ENCODE data around the gene GIGYF1. TPM values are rescaled to one million over a fixed set of nuclear protein-coding genes. Genes with fewer than 3 reads are reported as not detected.
A peak's percentile ranks its signal among the peaks of the same experiment; 100 is the strongest.

The GIGYF1 gene
- total and polyA plus RNA-seq, 2 of the 13 experiments (the other 11 are each of a cell fraction or from before 2014, with no cell fraction given) = 7.6 to 16.1 TPM

DNA sequence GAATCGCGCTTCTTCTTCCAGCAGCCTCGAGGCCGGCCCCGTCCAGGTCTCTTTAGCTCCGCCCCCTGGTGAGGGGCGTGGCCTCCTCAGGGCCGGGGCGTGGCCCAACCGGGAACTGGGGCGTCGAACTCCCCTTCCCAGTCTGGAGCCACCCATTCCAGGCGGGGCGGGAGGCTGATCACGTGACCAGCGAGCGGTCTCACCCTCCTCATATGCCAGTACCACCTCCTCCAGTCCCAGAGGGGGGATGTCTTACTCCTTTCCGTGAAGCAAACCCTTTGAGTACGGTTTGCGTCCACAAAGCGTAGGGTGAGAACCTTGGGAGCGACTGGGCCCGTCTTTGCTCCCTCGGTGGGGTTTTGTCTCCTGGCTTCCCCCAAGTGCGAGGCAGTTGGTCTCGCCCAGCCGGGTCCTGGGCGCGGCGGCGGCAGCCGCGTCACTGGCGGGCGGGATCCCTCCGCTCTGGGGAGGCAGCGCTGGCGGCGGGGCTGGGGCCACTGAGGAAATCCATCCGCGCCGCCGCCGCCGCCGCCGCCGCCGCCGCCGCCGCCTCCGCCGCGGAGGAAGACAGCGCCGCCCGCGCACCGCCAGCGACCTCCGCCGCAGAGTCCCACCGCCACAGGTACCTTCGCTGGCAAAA lies 20.6 kb downstream of the GIGYF1 start, which contains the start of gene GNB2 (continued):
- TF ChIP-seq, protein P1, sequence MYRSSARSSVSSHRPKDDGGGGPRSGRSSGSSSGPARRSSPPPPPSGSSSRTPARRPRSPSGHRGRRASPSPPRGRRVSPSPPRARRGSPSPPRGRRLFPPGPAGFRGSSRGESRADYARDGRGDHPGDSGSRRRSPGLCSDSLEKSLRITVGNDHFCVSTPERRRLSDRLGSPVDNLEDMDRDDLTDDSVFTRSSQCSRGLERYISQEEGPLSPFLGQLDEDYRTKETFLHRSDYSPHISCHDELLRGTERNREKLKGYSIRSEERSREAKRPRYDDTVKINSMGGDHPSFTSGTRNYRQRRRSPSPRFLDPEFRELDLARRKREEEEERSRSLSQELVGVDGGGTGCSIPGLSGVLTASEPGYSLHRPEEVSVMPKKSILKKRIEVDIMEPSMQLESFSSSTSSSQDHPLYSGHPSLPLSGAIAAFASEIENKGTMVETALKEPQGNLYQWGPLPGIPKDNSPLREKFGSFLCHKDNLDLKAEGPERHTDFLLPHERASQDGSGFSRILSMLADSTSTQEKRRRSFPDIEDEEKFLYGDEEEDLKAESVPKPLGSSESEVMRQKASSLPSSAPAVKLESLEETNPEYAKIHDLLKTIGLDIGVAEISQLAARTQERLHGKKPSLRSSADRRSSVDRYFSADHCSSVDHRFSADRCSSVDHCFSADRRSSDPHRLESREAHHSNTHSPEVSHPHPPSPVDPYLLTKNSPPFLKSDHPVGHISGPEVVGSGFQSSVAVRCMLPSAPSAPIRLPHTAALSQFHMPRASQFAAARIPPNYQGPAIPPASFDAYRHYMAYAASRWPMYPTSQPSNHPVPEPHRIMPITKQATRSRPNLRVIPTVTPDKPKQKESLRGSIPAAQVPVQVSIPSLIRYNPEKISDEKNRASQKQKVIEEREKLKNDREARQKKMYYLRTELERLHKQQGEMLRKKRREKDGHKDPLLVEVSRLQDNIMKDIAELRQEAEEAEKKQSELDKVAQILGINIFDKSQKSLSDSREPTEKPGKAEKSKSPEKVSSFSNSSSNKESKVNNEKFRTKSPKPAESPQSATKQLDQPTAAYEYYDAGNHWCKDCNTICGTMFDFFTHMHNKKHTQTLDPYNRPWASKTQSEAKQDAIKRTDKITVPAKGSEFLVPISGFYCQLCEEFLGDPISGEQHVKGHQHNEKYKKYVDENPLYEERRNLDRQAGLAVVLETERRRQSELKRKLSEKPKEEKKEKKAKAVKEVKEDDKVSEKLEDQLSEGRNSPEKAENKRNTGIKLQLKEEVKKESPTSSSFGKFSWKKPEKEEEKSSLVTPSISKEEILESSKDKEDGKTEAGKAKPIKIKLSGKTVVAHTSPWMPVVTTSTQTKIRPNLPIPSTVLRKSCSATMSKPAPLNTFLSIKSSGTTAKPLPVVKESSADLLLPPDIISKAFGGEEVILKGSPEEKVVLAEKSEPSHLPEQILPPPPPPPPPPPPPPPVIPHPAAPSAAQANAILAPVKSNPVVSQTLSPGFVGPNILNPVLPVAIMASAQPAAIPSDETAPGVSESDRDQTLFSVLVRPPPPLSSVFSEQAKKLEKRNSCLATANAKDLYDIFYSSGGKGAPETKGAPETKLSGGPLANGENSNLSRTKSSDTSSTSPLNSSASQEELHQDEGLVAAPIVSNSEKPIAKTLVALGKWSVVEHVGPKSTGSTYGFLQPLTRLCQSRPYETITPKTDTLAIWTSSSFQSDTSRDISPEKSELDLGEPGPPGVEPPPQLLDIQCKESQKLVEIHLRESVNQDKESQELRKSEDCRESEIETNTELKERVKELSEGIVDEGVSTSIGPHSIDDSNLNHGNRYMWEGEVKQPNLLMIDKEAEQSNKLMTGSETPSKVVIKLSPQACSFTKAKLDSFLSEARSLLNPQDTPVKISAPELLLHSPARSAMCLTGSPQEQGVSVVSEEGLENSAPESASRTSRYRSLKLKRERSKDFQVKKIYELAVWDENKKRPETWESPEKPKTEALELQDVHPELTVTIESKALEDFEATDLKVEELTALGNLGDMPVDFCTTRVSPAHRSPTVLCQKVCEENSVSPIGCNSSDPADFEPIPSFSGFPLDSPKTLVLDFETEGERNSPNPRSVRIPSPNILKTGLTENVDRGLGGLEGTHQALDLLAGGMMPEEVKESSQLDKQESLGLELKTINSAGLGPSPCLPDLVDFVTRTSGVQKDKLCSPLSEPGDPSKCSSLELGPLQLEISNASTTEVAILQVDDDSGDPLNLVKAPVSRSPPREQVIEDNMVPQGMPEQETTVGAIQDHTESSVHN (CRISPR knock-in tag; IDR thresholded peaks at IDR 0.05) = no peak
- TF ChIP-seq, protein P2, sequence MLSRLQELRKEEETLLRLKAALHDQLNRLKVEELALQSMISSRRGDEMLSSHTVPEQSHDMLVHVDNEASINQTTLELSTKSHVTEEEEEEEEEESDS (CRISPR knock-in tag; IDR thresholded peaks at IDR 0.05; ENCODE audit: borderline replicate concordance) = no peak
- TF ChIP-seq DNMT1 (CRISPR knock-in tag; IDR thresholded peaks at IDR 0.05) (peak; percentile 75; the same call in 1 of the 2 replicates), BRCA1 (CRISPR knock-in tag; IDR thresholded peaks at IDR 0.05) (no peak), ZNF746 (CRISPR knock-in tag; IDR thresholded peaks at IDR 0.05) (peak; percentile 44; the same call in 1 of the 2 replicates), POLR2AphosphoS2 (IDR thresholded peaks at IDR 0.05; ENCODE audit: low read depth, low read length) (no peak), KDM2A (CRISPR knock-in tag; IDR thresholded peaks at IDR 0.05; ENCODE audit: borderline replicate concordance, low read depth) (peak; percentile 94), HCFC1 (IDR thresholded peaks at IDR 0.05; ENCODE audit: low read depth, low read length) (no peak), ZNF547 (CRISPR knock-in tag; IDR thresholded peaks at IDR 0.05) (no peak), RBM39 (IDR thresholded peaks at IDR 0.05; ENCODE audit: low read depth, low read length, poor library complexity, severe bottlenecking) (no peak), SIX1 (CRISPR knock-in tag; IDR thresholded peaks at IDR 0.05; ENCODE audit: borderline replicate concordance) (0 out of 2 replicates have a peak, but pooled peaks have one; percentile 24), ZKSCAN1 (IDR thresholded peaks at IDR 0.05; ENCODE audit: low read length) (0 out of 2 replicates have a peak, but pooled peaks have one; percentile 30), HDAC1 (CRISPR knock-in tag; IDR thresholded peaks at IDR 0.05) (peak; percentile 58), CHD4 (IDR thresholded peaks at IDR 0.05; ENCODE audit: borderline replicate concordance, low read length) (no peak)
- TF ChIP-seq, protein P3, sequence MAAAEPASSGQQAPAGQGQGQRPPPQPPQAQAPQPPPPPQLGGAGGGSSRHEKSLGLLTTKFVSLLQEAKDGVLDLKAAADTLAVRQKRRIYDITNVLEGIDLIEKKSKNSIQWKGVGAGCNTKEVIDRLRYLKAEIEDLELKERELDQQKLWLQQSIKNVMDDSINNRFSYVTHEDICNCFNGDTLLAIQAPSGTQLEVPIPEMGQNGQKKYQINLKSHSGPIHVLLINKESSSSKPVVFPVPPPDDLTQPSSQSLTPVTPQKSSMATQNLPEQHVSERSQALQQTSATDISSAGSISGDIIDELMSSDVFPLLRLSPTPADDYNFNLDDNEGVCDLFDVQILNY (CRISPR knock-in tag; conservative IDR thresholded peaks at IDR 0.05) = no peak; the same call in 1 of the 2 replicates
- TF ChIP-seq, protein P4, sequence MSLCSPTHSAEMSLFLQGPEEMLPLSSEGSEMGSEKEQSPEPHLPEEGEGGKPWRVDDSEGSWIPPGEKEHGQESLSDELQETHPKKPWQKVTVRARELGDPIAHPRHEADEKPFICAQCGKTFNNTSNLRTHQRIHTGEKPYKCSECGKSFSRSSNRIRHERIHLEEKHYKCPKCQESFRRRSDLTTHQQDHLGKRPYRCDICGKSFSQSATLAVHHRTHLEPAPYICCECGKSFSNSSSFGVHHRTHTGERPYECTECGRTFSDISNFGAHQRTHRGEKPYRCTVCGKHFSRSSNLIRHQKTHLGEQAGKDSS (CRISPR knock-in tag; IDR thresholded peaks at IDR 0.05; ENCODE audit: borderline replicate concordance, low read depth) = 0 out of 2 replicates have a peak, but pooled peaks have one; percentile 27

All from HepG2 (cell line).